Body of pancreas (tissue), 4 donors: ENCODE data around the gene IL6ST. TPM values are rescaled to one million over a fixed set of nuclear protein-coding genes. Genes with fewer than 3 reads are reported as not detected.

Experiments used
- ATAC-seq: fragments of 150-250 bp; one replicate; pipeline ENCODE4 v1.9.1; 2016
- DNase-seq, 4 donors: peaks; one replicate each; pipeline ENCODE4 v3.0.0-alpha.2; 2019
- H3K27ac ChIP-seq, 4 donors: fragments of 200-600 bp; sonication (generic); 1 replicate in 3 of 4; 2 replicates in 1 of 4; pipeline versions ENCODE4 v1.5.1 to v1.6.1; 2016 to 2019; ENCODE audit warnings: mild to moderate bottlenecking in 1 of 4, mixed read lengths in 1 of 4, moderate library complexity in 1 of 4
- H3K27me3 ChIP-seq, 2 donors: fragments of 200-600 bp; sonication (generic); one replicate each; pipeline ENCODE4 v1.6.0; 2016; ENCODE audit warnings: mild to moderate bottlenecking in 1 of 2
- H3K36me3 ChIP-seq, 2 donors: fragments of 200-600 bp; sonication (generic); replicated peaks in 1 of 2; 2 replicates each; pipeline ENCODE4 v1.5.1; 2016; ENCODE audit warnings: low read depth in 2 of 2; ENCODE audit not compliant: insufficient read depth in 1 of 2
- H3K4me1 ChIP-seq: fragments of 200-600 bp; sonication (generic); one replicate; pipeline ENCODE4 v1.6.0; 2016
- H3K4me3 ChIP-seq, 2 donors: fragments of 200-600 bp; sonication (generic); 1 replicate in 1 of 2; 2 replicates in 1 of 2; pipeline ENCODE4 v1.5.1; 2016 to 2019
- H3K9me3 ChIP-seq, 3 donors: fragments of 200-600 bp; sonication (generic); 1 replicate in 2 of 3; 2 replicates in 1 of 3; pipeline ENCODE4 v1.5.1; 2016
- POLR2A ChIP-seq, 3 donors: fragments of 450-650 bp; IDR thresholded peaks; one replicate each; pipeline ENCODE4 v1.6.1; 2016; ENCODE audit warnings: antibody characterized with exemption in 3 of 3, mild to moderate bottlenecking in 2 of 3
- WGBS, 2 donors: methylation state at CpG; one replicate each; pipeline ENCODE4 v1.1.5; 2017; 5-methylcytosine and 5-hydroxymethylcytosine counted together
- intact Hi-C: fragments of 100-400 bp; cut with DNase I; formaldehyde crosslinking; loops from one replicate; pipeline ENCODE4 v1.15.1; 2023
- small RNA-seq: library from RNA; depleted of rRNA; stranded (forward); fragments of <200 nt; gene quantifications from one replicate; pipeline ENCODE3, GENCODE V24; 2016
- total RNA-seq, 2 donors: library from RNA; depleted of rRNA; stranded (reverse); fragments of >200 nt; gene quantifications; one replicate each; pipeline ENCODE4 v1.1.0, GENCODE V29; 2016
- TF ChIP-seq, protein P1 (sequence below), 7 experiments: fragments of 450-650 bp in 4 of 7; fragments of 200-600 bp in 3 of 7; sonication (generic) in 3 of 7; IDR thresholded peaks; one replicate each; pipeline ENCODE4 v1.5.1; 2016 to 2019; ENCODE audit warnings: antibody characterized with exemption in 7 of 7

The IL6ST gene
- total RNA-seq, 2 donors from 2014 or later, result 48.1 to 82.5 TPM

GRCh38 chr5:55888205-55888604 is 106.6 kb downstream of the IL6ST start:
- intact Hi-C loops, result no loop called here
- Histone ChIP-seq H3K4me1 (no peaks in the 10 kb centered on the region), H3K27ac (no peak overlapping the region), H3K27me3 (no peaks in the 10 kb centered on the region), H3K9me3 (no peaks in the 10 kb centered on the region), H3K4me3 (no peak overlapping the region), H3K36me3 (no peaks in the 10 kb centered on the region)
- ATAC-seq (no peak), DNase-seq (no peak)
- 89 to 95% methylated on average over 5 of the region's 5 CpGs for WGBS, 2 donors
- TF ChIP-seq POLR2A (IDR thresholded peaks at IDR 0.05), result no peak

GRCh38 chr5:55885359-55885758 is 109.4 kb downstream of the IL6ST start:
- DNase-seq, result no peak
- Histone ChIP-seq H3K9me3 (no peaks in the 10 kb centered on the region), H3K36me3 (no peaks in the 10 kb centered on the region), H3K27ac (no peak overlapping the region), H3K4me3 (no peak overlapping the region), H3K4me1 (no peaks in the 10 kb centered on the region), H3K27me3 (no peaks in the 10 kb centered on the region)
- TF ChIP-seq, protein P1, sequence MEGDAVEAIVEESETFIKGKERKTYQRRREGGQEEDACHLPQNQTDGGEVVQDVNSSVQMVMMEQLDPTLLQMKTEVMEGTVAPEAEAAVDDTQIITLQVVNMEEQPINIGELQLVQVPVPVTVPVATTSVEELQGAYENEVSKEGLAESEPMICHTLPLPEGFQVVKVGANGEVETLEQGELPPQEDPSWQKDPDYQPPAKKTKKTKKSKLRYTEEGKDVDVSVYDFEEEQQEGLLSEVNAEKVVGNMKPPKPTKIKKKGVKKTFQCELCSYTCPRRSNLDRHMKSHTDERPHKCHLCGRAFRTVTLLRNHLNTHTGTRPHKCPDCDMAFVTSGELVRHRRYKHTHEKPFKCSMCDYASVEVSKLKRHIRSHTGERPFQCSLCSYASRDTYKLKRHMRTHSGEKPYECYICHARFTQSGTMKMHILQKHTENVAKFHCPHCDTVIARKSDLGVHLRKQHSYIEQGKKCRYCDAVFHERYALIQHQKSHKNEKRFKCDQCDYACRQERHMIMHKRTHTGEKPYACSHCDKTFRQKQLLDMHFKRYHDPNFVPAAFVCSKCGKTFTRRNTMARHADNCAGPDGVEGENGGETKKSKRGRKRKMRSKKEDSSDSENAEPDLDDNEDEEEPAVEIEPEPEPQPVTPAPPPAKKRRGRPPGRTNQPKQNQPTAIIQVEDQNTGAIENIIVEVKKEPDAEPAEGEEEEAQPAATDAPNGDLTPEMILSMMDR (IDR thresholded peaks at IDR 0.05), result no peak
- TF ChIP-seq POLR2A (IDR thresholded peaks at IDR 0.05), result no peak
- ATAC-seq, result no peak
- intact Hi-C loops, result no loop called here
- 89 to 91% methylated on average over 9 of the region's 9 CpGs for WGBS, 2 donors

Small RNA genes lying within 50 kb of the gene (small RNA-seq; reads per million reads assigned to genes)
- gene AC016596.1, result not detected
- not detected for gene RF01210

Other genes starting within 250 kb of the IL6ST start
- not detected for gene IL31RA, start 143.6 kb downstream of the IL6ST start, total RNA-seq
- gene ANKRD55, start 238.4 kb upstream of the IL6ST start, total RNA-seq, result not detected